ENCODE data around the gene FGF18. TPM values are rescaled to one million over a fixed set of nuclear protein-coding genes. Genes with fewer than 3 reads are reported as not detected.
"Not testable (repeated sequence)": the region's sequence is repeated elsewhere in the genome, so short reads cannot be mapped to it uniquely, and the experiment has no call there.

FGF18 gene
- total and polyA plus RNA-seq, 7 donors, result 0.28 to 3.0 (median 0.48) TPM; not detected in 3

GRCh38 chr5:171388816-171389168, 30.7 kb upstream of the FGF18 start:
- intact Hi-C loops (cut with DNase I), result loop anchor here (10.0 kb wide), 1 partner anchor 896 kb away; the partner anchor contains the start of gene UBTD2
- Histone ChIP-seq H3K27ac (peak overlapping the region; percentile 87 to 97 (median 94)), H3K9me3 (no peaks in the 10 kb centered on the region), H3K27me3 (no peaks in the 10 kb centered on the region), H3K4me1 (peaks cover 0 to 44% (median 30%) of the 10 kb centered on the region in 4 donors), H3K36me3 (peaks cover 4 to 31% (median 14%) of the 10 kb centered on the region in 4 donors), H3K4me3 (peak overlapping the region; percentile 62 to 93 (median 80))
- WGBS, 2 donors, result 2 to 3% methylated on average over 14 of the region's 14 CpGs
- TF ChIP-seq CTCF (IDR thresholded peaks at IDR 0.05) (no peak), EP300 (IDR thresholded peaks at IDR 0.05) (no peak), POLR2A (IDR thresholded peaks at IDR 0.05) (no peak), POLR2AphosphoS5 (IDR thresholded peaks at IDR 0.05) (no peak)
- DNase-seq, result no peak

- no peak for TF ChIP-seq POLR2AphosphoS5 (IDR thresholded peaks at IDR 0.05)
- no peak for TF ChIP-seq POLR2A (IDR thresholded peaks at IDR 0.05)
- TF ChIP-seq CTCF (IDR thresholded peaks at IDR 0.05), result no peak
- TF ChIP-seq EP300 (IDR thresholded peaks at IDR 0.05), result no peak
- peaks cover 9 to 54% (median 20%) of the 10 kb centered on the region in 4 donors for H3K36me3 ChIP-seq
- no peak overlapping the region for H3K27ac ChIP-seq
- peaks cover 0 to 44% (median 30%) of the 10 kb centered on the region in 4 donors for H3K4me1 ChIP-seq
- no peak overlapping the region for H3K4me3 ChIP-seq
- intact Hi-C loops (cut with DNase I), result no loop called here
- 64 to 65% methylated on average over 8 of the region's 8 CpGs for WGBS, 2 donors
- no peaks in the 10 kb centered on the region for H3K27me3 ChIP-seq
- no peak for DNase-seq
- H3K9me3 ChIP-seq, result no peaks in the 10 kb centered on the region
These were observed 28.4 kb upstream of the FGF18 start for GRCh38 chr5:171390883-171391677.

- no peak overlapping the region for H3K4me3 ChIP-seq
- peaks cover 0 to 38% (median 31%) of the 10 kb centered on the region in 4 donors for H3K4me1 ChIP-seq
- DNase-seq, result no peak
- peaks cover 9 to 64% (median 24%) of the 10 kb centered on the region in 4 donors for H3K36me3 ChIP-seq
- no peaks in the 10 kb centered on the region for H3K27me3 ChIP-seq
- no peaks in the 10 kb centered on the region for H3K9me3 ChIP-seq
- no peak overlapping the region for H3K27ac ChIP-seq
- WGBS, 2 donors, result 83 to 86% methylated on average over 14 of the region's 14 CpGs
- intact Hi-C loops (cut with DNase I), result no loop called here
- no peak for TF ChIP-seq EP300 (IDR thresholded peaks at IDR 0.05)
- TF ChIP-seq POLR2AphosphoS5 (IDR thresholded peaks at IDR 0.05), result no peak
- TF ChIP-seq POLR2A (IDR thresholded peaks at IDR 0.05), result no peak
- no peak for TF ChIP-seq CTCF (IDR thresholded peaks at IDR 0.05)
These were observed 27.4 kb upstream of the FGF18 start for GRCh38 chr5:171391996-171392577.

DNA sequence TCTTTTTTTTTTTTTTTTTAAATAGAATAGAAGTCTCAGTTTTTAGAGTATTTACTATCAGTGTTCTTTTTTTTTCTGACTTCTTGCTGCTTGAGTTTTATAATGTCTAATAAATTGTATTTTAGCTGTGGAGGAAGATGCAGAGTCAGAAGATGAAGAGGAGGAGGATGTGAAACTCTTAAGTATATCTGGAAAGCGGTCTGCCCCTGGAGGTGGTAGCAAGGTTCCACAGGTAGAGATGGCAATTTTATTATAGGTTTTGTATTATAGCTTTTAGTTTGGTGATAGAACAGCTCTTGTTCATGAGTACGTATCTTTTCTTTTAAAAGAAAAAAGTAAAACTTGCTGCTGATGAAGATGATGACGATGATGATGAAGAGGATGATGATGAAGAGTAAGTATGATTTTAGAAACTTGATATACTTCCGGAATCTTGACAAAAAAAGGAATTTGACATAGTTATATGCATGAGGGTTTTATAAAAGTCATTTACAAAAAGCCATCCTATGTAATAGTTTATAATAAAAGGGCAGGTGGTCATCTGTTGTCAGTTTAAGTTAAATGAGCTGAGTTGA, 26.8 kb upstream of the FGF18 start:
- no peaks in the 10 kb centered on the region for H3K9me3 ChIP-seq
- H3K27me3 ChIP-seq, result no peaks in the 10 kb centered on the region
- 89 to 90% methylated on average over 4 of the region's 4 CpGs for WGBS, 2 donors
- peaks cover 0 to 39% (median 31%) of the 10 kb centered on the region in 4 donors for H3K4me1 ChIP-seq
- no peak for DNase-seq
- TF ChIP-seq POLR2A (IDR thresholded peaks at IDR 0.05), result no peak
- peaks cover 9 to 68% (median 24%) of the 10 kb centered on the region in 4 donors for H3K36me3 ChIP-seq
- H3K4me3 ChIP-seq, result no peak overlapping the region
- H3K27ac ChIP-seq, result no peak overlapping the region
- intact Hi-C loops (cut with DNase I), result no loop called here

GRCh38 chr5:171395042-171395441, 24.4 kb upstream of the FGF18 start:
- H3K9me3 ChIP-seq, result no peaks in the 10 kb centered on the region
- DNase-seq, result no peak
- H3K4me1 ChIP-seq, result peaks cover 0 to 35% (median 23%) of the 10 kb centered on the region in 4 donors
- intact Hi-C loops (cut with DNase I), result no loop called here
- H3K36me3 ChIP-seq, result peaks cover 10 to 90% (median 25%) of the 10 kb centered on the region in 4 donors
- no peaks in the 10 kb centered on the region for H3K27me3 ChIP-seq
- WGBS, 2 donors, result 96% methylated on average over 7 of the region's 7 CpGs
- no peak overlapping the region for H3K4me3 ChIP-seq
- H3K27ac ChIP-seq, result no peak overlapping the region
- TF ChIP-seq EP300 (IDR thresholded peaks at IDR 0.05) (no peak), CTCF (IDR thresholded peaks at IDR 0.05) (no peak), POLR2AphosphoS5 (IDR thresholded peaks at IDR 0.05) (no peak), POLR2A (IDR thresholded peaks at IDR 0.05) (no peak)

GRCh38 chr5:171396583-171396982, 22.9 kb upstream of the FGF18 start:
- H3K4me3 ChIP-seq; intact Hi-C loops (cut with DNase I); DNase-seq; H3K27ac ChIP-seq; H3K9me3 ChIP-seq; H3K27me3 ChIP-seq: not testable (repeated sequence)
- peaks cover 0 to 20% (median 8%) of the 10 kb centered on the region in 4 donors for H3K4me1 ChIP-seq
- H3K36me3 ChIP-seq, result peaks cover 26 to 97% (median 39%) of the 10 kb centered on the region in 4 donors
- 86% methylated on average over 11 of the region's 11 CpGs for WGBS, 2 donors

Data from sigmoid colon (tissue), 7 donors.